ENCODE measurements around the gene CCBE1.

Gene CCBE1

GRCh38 chr18:59700535-59700967 lies 3.3 kb upstream of the CCBE1 start:
- Mint-ChIP-seq H3K4me3 (no peak overlapping the region), H3K27ac (no peak overlapping the region), H3K4me1 (peaks cover 20% of the 10 kb centered on the region), H3K36me3 (no peaks in the 10 kb centered on the region), H3K9me3 (no peaks in the 10 kb centered on the region), H3K27me3 (peaks cover 40% of the 10 kb centered on the region)
- ATAC-seq = no peak

- peaks cover 20% of the 10 kb centered on the region for H3K4me1 Mint-ChIP-seq
- no peak overlapping the region for H3K27ac Mint-ChIP-seq
- H3K36me3 Mint-ChIP-seq = no peaks in the 10 kb centered on the region
- no peaks in the 10 kb centered on the region for H3K9me3 Mint-ChIP-seq
- H3K27me3 Mint-ChIP-seq = peaks cover 46% of the 10 kb centered on the region
- no peak for ATAC-seq
- no peak overlapping the region for H3K4me3 Mint-ChIP-seq
Observed at GRCh38 chr18:59699750-59700534, 2.7 kb upstream of the CCBE1 start.

- Mint-ChIP-seq H3K9me3 (no peaks in the 10 kb centered on the region), H3K27me3 (peaks cover 55% of the 10 kb centered on the region), H3K4me3 (no peak overlapping the region), H3K27ac (no peak overlapping the region), H3K4me1 (peaks cover 20% of the 10 kb centered on the region), H3K36me3 (no peaks in the 10 kb centered on the region)
- ATAC-seq = no peak
Observed at GRCh38 chr18:59699061-59699460, 1.8 kb upstream of the CCBE1 start.

DNA sequence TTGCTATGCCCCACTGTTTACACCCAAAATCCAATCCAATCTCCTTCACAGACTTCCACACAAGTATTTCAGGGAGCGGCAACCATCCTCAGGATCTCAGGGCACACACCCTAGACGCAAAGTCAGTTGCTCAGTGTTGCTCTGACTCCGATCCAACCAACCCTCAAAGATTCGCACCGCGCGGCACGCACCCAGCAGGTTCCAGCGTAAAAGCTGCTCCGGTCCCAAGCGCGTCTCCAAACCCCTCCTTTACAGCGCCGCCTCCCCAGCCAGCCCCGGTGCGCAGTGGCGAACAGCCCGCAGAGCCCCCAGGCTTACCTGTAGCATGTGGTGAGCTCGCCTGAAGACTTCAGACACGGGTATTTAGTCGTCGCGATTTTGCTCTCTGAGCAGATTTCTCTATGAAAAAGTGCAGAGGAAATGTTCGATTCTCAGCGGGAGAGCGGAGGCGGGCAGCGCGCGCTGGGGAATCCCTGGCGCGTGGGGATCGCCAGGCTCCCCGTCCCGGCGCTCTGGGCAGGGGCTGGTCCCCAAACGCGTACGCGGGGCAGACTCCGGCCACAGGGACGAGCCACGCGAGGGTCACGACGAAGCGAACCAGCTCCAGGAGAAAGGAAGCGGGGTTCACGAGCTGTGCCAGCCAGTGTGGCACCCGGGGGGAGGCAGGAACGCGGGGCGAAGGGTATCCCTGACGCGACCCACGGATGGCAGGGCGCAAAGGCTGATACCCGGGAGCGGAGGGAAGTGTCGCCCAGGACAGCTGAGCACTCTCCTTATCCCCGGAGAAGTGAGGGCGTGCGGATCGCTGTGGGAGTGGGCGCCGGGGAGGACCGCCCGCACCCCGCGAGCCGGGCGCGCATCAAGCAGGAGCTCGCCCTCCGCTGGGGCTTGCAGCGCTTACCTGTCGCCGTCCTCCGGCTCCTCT lies 650 bp downstream of the CCBE1 start:
- no peak for ATAC-seq
- peak overlapping the region; percentile 40 for H3K4me3 Mint-ChIP-seq
- peaks cover 55% of the 10 kb centered on the region for H3K27me3 Mint-ChIP-seq
- H3K36me3 Mint-ChIP-seq = no peaks in the 10 kb centered on the region
- H3K9me3 Mint-ChIP-seq = no peaks in the 10 kb centered on the region
- no peak overlapping the region for H3K27ac Mint-ChIP-seq
- peaks cover 20% of the 10 kb centered on the region for H3K4me1 Mint-ChIP-seq

DNA sequence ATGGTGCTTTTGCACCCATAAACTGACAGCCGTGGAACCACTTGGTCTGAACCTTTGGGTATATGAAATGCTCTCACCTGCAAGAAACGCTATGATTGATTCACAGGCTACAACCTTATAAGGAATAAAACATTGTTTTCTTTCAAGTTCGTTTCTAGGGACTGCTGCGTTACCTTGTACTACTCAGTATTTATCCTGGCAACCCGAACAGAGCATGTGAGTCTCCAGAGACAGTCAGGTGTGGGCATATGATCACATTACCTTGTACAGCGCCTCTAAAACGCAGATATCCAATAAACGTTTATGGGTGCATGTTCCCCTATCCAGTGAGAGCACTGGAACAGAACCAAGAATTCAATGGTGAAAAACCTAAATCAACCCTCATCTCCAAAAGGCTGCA lies 1.7 kb downstream of the CCBE1 start:
- Mint-ChIP-seq H3K9me3 (no peaks in the 10 kb centered on the region), H3K27ac (no peak overlapping the region), H3K27me3 (peaks cover 50% of the 10 kb centered on the region), H3K4me3 (no peak overlapping the region), H3K36me3 (no peaks in the 10 kb centered on the region), H3K4me1 (peaks cover 20% of the 10 kb centered on the region)
- ATAC-seq = no peak

- peaks cover 43% of the 10 kb centered on the region for H3K27me3 Mint-ChIP-seq
- H3K4me1 Mint-ChIP-seq = peaks cover 20% of the 10 kb centered on the region
- ATAC-seq = no peak
- H3K36me3 Mint-ChIP-seq = no peaks in the 10 kb centered on the region
- no peaks in the 10 kb centered on the region for H3K9me3 Mint-ChIP-seq
- no peak overlapping the region for H3K27ac Mint-ChIP-seq
- no peak overlapping the region for H3K4me3 Mint-ChIP-seq
Observed at GRCh38 chr18:59694824-59695223, 2.4 kb downstream of the CCBE1 start.

GRCh38 chr18:59691996-59692395 lies 5.2 kb downstream of the CCBE1 start:
- H3K36me3 Mint-ChIP-seq = no peaks in the 10 kb centered on the region
- peaks cover 9% of the 10 kb centered on the region for H3K4me1 Mint-ChIP-seq
- H3K9me3 Mint-ChIP-seq = no peaks in the 10 kb centered on the region
- H3K27me3 Mint-ChIP-seq = peaks cover 30% of the 10 kb centered on the region
- H3K27ac Mint-ChIP-seq = no peak overlapping the region
- H3K4me3 Mint-ChIP-seq = no peak overlapping the region
- ATAC-seq = no peak

DNA sequence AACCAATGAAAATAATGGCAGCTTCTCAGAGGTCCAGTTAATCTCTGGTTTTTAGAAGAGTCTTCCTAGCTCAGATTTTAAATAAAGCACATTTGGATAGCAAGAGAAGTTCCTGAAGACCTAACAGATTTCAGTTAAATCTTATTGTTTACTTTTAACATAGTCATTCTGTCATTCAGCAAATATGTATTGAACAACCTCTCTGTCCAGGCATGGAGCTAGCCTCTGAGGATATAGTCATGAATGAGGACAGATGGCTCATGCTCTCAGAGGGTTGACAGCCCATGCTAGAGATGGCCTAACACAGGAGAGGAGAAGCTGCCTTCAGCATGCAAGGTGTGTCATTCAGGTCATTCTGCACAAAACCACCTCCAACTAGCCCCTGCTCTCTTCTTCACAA lies 6.2 kb downstream of the CCBE1 start:
- no peaks in the 10 kb centered on the region for H3K36me3 Mint-ChIP-seq
- H3K27ac Mint-ChIP-seq = no peak overlapping the region
- H3K27me3 Mint-ChIP-seq = peaks cover 20% of the 10 kb centered on the region
- no peaks in the 10 kb centered on the region for H3K9me3 Mint-ChIP-seq
- ATAC-seq = no peak
- H3K4me3 Mint-ChIP-seq = no peak overlapping the region
- H3K4me1 Mint-ChIP-seq = peaks cover under 1% of the 10 kb centered on the region

DNA sequence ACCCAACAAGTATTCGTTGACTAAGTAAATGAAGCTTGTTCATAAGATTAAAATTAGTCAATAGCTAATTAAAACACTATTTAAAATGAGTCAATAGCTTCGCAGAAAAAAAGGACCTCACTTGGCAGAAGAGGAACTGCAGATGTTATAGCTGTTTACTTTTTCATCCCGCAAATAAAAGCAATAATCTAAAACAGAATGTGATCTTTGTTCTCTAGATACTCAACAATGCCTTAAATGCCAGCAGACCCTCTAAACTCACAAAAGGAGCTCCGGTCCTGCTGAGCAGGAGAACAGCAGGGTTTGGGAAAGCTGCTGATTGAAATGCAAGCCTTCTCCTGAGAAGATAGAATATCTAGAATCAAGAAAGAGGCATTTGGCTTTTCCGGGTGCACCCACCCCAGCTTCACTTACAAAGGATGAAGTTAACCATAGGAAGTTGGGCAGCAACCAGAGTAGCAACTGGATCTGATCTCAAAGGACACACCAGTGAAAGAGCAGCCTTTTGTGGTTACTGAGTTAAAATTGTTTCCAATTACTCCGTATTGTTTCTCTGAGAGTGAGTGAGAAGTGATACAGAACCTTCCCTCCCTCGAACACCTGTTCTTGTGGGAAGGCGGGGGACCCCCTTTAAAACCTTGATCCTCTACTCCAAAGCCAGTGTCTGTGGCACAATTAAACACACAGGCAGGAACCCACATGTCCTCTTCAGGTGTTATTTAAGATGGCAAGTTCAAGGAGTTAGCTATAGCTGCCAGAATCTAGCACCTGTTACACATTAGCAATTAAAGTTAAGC lies 6.8 kb downstream of the CCBE1 start:
- no peak for ATAC-seq
- Mint-ChIP-seq H3K36me3 (no peaks in the 10 kb centered on the region), H3K9me3 (no peaks in the 10 kb centered on the region), H3K27me3 (peaks cover 14% of the 10 kb centered on the region), H3K4me1 (no peaks in the 10 kb centered on the region), H3K27ac (no peak overlapping the region), H3K4me3 (no peak overlapping the region)

GRCh38 chr18:59689756-59690155 lies 7.5 kb downstream of the CCBE1 start:
- Mint-ChIP-seq H3K4me3 (no peak overlapping the region), H3K9me3 (no peaks in the 10 kb centered on the region), H3K36me3 (no peaks in the 10 kb centered on the region), H3K4me1 (no peaks in the 10 kb centered on the region), H3K27me3 (peaks cover 8% of the 10 kb centered on the region), H3K27ac (no peak overlapping the region)
- no peak for ATAC-seq

GRCh38 chr18:59686260-59686659 lies 11.0 kb downstream of the CCBE1 start:
- H3K27me3 Mint-ChIP-seq = no peaks in the 10 kb centered on the region
- H3K4me1 Mint-ChIP-seq = no peaks in the 10 kb centered on the region
- no peak overlapping the region for H3K27ac Mint-ChIP-seq
- no peaks in the 10 kb centered on the region for H3K9me3 Mint-ChIP-seq
- no peaks in the 10 kb centered on the region for H3K36me3 Mint-ChIP-seq
- ATAC-seq = no peak
- no peak overlapping the region for H3K4me3 Mint-ChIP-seq

GRCh38 chr18:59685501-59685900 lies 11.7 kb downstream of the CCBE1 start:
- Mint-ChIP-seq H3K9me3 (no peaks in the 10 kb centered on the region), H3K36me3 (no peaks in the 10 kb centered on the region), H3K27me3 (no peaks in the 10 kb centered on the region), H3K27ac (no peak overlapping the region), H3K4me1 (no peaks in the 10 kb centered on the region), H3K4me3 (no peak overlapping the region)
- ATAC-seq = no peak

DNA sequence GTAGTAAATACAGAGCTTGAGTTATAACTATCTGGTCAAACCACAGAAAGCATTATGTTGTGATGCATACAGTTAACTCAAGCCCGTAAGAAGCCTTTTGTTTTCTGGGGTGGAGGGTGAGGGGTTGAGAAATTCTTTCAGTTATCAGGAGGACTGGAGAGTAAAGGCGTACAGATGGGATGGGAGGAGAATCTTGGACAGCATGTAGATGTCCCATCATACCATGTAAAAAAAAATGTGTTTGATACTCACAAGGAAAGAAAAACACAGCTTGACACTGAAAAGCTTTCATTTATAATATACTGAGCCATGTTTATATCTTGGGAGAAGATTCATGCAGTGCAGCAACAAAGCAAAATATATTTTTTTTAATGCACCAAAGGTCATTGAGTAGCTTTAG lies 12.4 kb downstream of the CCBE1 start:
- H3K27me3 Mint-ChIP-seq = peaks cover 5% of the 10 kb centered on the region

DNA sequence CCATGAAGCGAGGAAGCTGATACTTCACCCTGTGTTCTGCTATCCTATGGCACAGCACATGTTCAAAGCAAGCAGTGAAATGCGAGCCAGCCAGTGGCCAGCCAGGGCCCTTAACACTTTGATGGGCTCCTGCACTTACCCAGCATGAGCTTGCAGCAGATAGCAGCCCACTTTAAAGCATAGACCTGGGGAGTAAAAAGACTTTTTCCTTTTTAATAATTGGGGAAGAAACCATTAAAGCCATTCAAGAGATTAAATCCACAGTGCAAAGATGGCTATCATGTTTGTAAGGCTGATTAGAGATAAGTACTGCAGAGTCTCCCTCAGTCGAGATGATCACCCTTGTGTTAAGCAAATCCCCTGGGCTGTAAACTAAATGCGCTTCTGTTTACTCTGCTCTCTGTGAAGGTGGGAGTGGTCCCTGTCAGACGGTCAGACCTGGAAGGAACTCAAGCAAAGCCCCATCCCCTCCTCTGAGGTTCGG lies 15.7 kb downstream of the CCBE1 start:
- no peak overlapping the region for H3K4me3 Mint-ChIP-seq
- no peaks in the 10 kb centered on the region for H3K9me3 Mint-ChIP-seq
- H3K36me3 Mint-ChIP-seq = no peaks in the 10 kb centered on the region
- no peak overlapping the region for H3K27ac Mint-ChIP-seq
- H3K27me3 Mint-ChIP-seq = peaks cover 9% of the 10 kb centered on the region
- H3K4me1 Mint-ChIP-seq = no peaks in the 10 kb centered on the region
- ATAC-seq = peak; percentile 24

More for the DNA sequence above, 12.4 kb downstream of the CCBE1 start:
- no peak overlapping the region for H3K27ac Mint-ChIP-seq
- no peak for ATAC-seq
- H3K36me3 Mint-ChIP-seq = no peaks in the 10 kb centered on the region
- no peaks in the 10 kb centered on the region for H3K9me3 Mint-ChIP-seq
- no peaks in the 10 kb centered on the region for H3K4me1 Mint-ChIP-seq
- no peak overlapping the region for H3K4me3 Mint-ChIP-seq

GRCh38 chr18:59681051-59681450 lies 16.2 kb downstream of the CCBE1 start:
- Mint-ChIP-seq H3K4me3 (no peak overlapping the region), H3K9me3 (no peaks in the 10 kb centered on the region), H3K27me3 (peaks cover 9% of the 10 kb centered on the region), H3K4me1 (no peaks in the 10 kb centered on the region), H3K36me3 (no peaks in the 10 kb centered on the region), H3K27ac (no peak overlapping the region)
- no peak for ATAC-seq
